Activated CD4-positive, alpha-beta memory T cell treated with anti-CD3 and anti-CD28 coated beads, Interleukin-2, amount 10 ng/mL, durations not matched to agents 7 days and 5 days (primary cell): ENCODE measurements around the gene EEF1AKMT4. TPM values are rescaled to one million over a fixed set of nuclear protein-coding genes. Genes with fewer than 3 reads are reported as not detected.
A peak's percentile ranks its signal among the peaks of the same experiment; 100 is the strongest.

Experiments
- CTCF ChIA-PET: fragments of 350-600 bp; sonication (Branson Sonifier 250); formaldehyde crosslinking; loops from one replicate; lab custom pipeline; 2021; ENCODE audit warnings: antibody characterized with exemption, inconsistent platforms; lab: Charles Lee
- POLR2A ChIA-PET: fragments of 350-600 bp; sonication (Branson Sonifier 250); formaldehyde crosslinking; loops from one replicate; lab custom pipeline; 2021; ENCODE audit warnings: antibody characterized with exemption; lab: Charles Lee
- DNase-seq: peaks from one replicate; pipeline ENCODE4 v3.0.0-alpha.2; 2020
- H3K27ac Mint-ChIP-seq: one replicate; pipeline ENCODE4 v1.8.0; 2021; ENCODE audit warnings: mild to moderate bottlenecking, mixed read lengths
- H3K27me3 Mint-ChIP-seq: one replicate; pipeline ENCODE4 v1.8.0; 2021; ENCODE audit warnings: mixed read lengths
- H3K36me3 Mint-ChIP-seq: one replicate; pipeline ENCODE4 v1.8.0; 2021; ENCODE audit warnings: low read depth, mixed read lengths
- H3K4me1 Mint-ChIP-seq: one replicate; pipeline ENCODE4 v1.8.0; 2021; ENCODE audit warnings: mixed read lengths
- H3K4me3 Mint-ChIP-seq: one replicate; pipeline ENCODE4 v1.8.0; 2021; ENCODE audit warnings: mild to moderate bottlenecking, mixed read lengths
- H3K9me3 Mint-ChIP-seq: one replicate; pipeline ENCODE4 v1.8.0; 2021; ENCODE audit warnings: mixed read lengths
- total RNA-seq, 2 experiments: library from RNA; stranded (reverse); gene quantifications; one replicate each; pipeline ENCODE4 v1.2.3, GENCODE V29; 2021

Gene EEF1AKMT4
- total RNA-seq, 2 experiments from 2014 or later = 3.1 to 3.8 TPM

- Mint-ChIP-seq H3K9me3 (no peaks in the 10 kb centered on the region), H3K4me3 (no peak overlapping the region), H3K4me1 (no peaks in the 10 kb centered on the region), H3K36me3 (no peaks in the 10 kb centered on the region), H3K27ac (no peak overlapping the region), H3K27me3 (peaks cover 33% of the 10 kb centered on the region)
- ChIA-PET POLR2A (no interaction called here), CTCF (no interaction called here)
- DNase-seq = no peak
Measured at GRCh38 chr3:184272269-184272668, 22.8 kb downstream of the EEF1AKMT4 start.

- H3K4me1 Mint-ChIP-seq = no peaks in the 10 kb centered on the region
- H3K27ac Mint-ChIP-seq = no peak overlapping the region
- no peaks in the 10 kb centered on the region for H3K36me3 Mint-ChIP-seq
- no peak overlapping the region for H3K4me3 Mint-ChIP-seq
- peaks cover 47% of the 10 kb centered on the region for H3K27me3 Mint-ChIP-seq
- no peaks in the 10 kb centered on the region for H3K9me3 Mint-ChIP-seq
- ChIA-PET CTCF (no interaction called here), POLR2A (no interaction called here)
- DNase-seq = no peak
Measured at GRCh38 chr3:184275381-184275701, 25.9 kb downstream of the EEF1AKMT4 start.

- H3K9me3 Mint-ChIP-seq = no peaks in the 10 kb centered on the region
Measured at GRCh38 chr3:184275961-184276910, 26.8 kb downstream of the EEF1AKMT4 start, which contains the start of gene ECE2. Gene ECE2 (plus strand): TSS chr3:184276022. CDS start chr3:184276154, 132 bp downstream.

GRCh38 chr3:184277366-184277765 is 27.9 kb downstream of the EEF1AKMT4 start:
- POLR2A ChIA-PET = no interaction called here
- CTCF ChIA-PET = no interaction called here
- H3K27ac Mint-ChIP-seq = no peak overlapping the region
- H3K27me3 Mint-ChIP-seq = peaks cover 44% of the 10 kb centered on the region
- H3K36me3 Mint-ChIP-seq = no peaks in the 10 kb centered on the region
- H3K4me1 Mint-ChIP-seq = no peaks in the 10 kb centered on the region
- H3K9me3 Mint-ChIP-seq = no peaks in the 10 kb centered on the region
- H3K4me3 Mint-ChIP-seq = no peak overlapping the region
- DNase-seq = no peak

More at GRCh38 chr3:184275961-184276910, 26.8 kb downstream of the EEF1AKMT4 start, which contains the start of gene ECE2:
- no peak for DNase-seq
- peaks cover 47% of the 10 kb centered on the region for H3K27me3 Mint-ChIP-seq
- POLR2A ChIA-PET = no interaction called here
- CTCF ChIA-PET = no interaction called here
- H3K36me3 Mint-ChIP-seq = no peaks in the 10 kb centered on the region
- no peak within 1 kb of the TSS for H3K27ac Mint-ChIP-seq
- H3K4me3 Mint-ChIP-seq = no peak within 1 kb of the TSS
- H3K4me1 Mint-ChIP-seq = no peaks in the 10 kb centered on the region

GRCh38 chr3:184282941-184283340 is 33.5 kb downstream of the EEF1AKMT4 start:
- CTCF ChIA-PET = no interaction called here
- DNase-seq = no peak
- no peaks in the 10 kb centered on the region for H3K36me3 Mint-ChIP-seq
- POLR2A ChIA-PET = no interaction called here
- no peaks in the 10 kb centered on the region for H3K4me1 Mint-ChIP-seq
- no peak overlapping the region for H3K27ac Mint-ChIP-seq
- no peak overlapping the region for H3K4me3 Mint-ChIP-seq
- H3K27me3 Mint-ChIP-seq = peaks cover 21% of the 10 kb centered on the region
- no peaks in the 10 kb centered on the region for H3K9me3 Mint-ChIP-seq

- no peaks in the 10 kb centered on the region for H3K4me1 Mint-ChIP-seq
- no peak overlapping the region for H3K4me3 Mint-ChIP-seq
- H3K9me3 Mint-ChIP-seq = no peaks in the 10 kb centered on the region
- ChIA-PET POLR2A (no interaction called here), CTCF (interaction anchor here (0.6 kb wide), 1 partner anchor 822 kb away, joined by 3 read pairs; no protein-coding TSS in a partner anchor)
- H3K27ac Mint-ChIP-seq = no peak overlapping the region
- no peak for DNase-seq
- H3K27me3 Mint-ChIP-seq = peaks cover 20% of the 10 kb centered on the region
- no peaks in the 10 kb centered on the region for H3K36me3 Mint-ChIP-seq
Measured at GRCh38 chr3:184283681-184284080, 34.2 kb downstream of the EEF1AKMT4 start.

GRCh38 chr3:184284696-184285095 is 35.2 kb downstream of the EEF1AKMT4 start:
- Mint-ChIP-seq H3K36me3 (no peaks in the 10 kb centered on the region), H3K27me3 (peaks cover 18% of the 10 kb centered on the region), H3K4me1 (no peaks in the 10 kb centered on the region), H3K9me3 (no peaks in the 10 kb centered on the region), H3K27ac (no peak overlapping the region), H3K4me3 (no peak overlapping the region)
- CTCF ChIA-PET = interaction anchor here (0.6 to 8.6 kb wide), 2 partner anchors 58 to 149 kb away, joined by 3 to 53 read pairs; no protein-coding TSS in a partner anchor
- DNase-seq = peak; percentile 36
- POLR2A ChIA-PET = no interaction called here

GRCh38 chr3:184289426-184289938 is 40.0 kb downstream of the EEF1AKMT4 start:
- H3K27ac Mint-ChIP-seq = no peak overlapping the region
- peaks cover 11% of the 10 kb centered on the region for H3K27me3 Mint-ChIP-seq
- DNase-seq = peak; percentile 73
- no peaks in the 10 kb centered on the region for H3K9me3 Mint-ChIP-seq
- H3K4me1 Mint-ChIP-seq = no peaks in the 10 kb centered on the region
- ChIA-PET CTCF (interaction anchor here (0.6 to 8.6 kb wide), 15 partner anchors 18 to 405 kb away, joined by 3 to 53 read pairs (median 4); partner anchors contain the start of genes EEF1AKMT4 and PARL), POLR2A (interaction anchor here (1.0 kb wide), 1 partner anchor 61 kb away, joined by 3 read pairs; no protein-coding TSS in a partner anchor)
- H3K36me3 Mint-ChIP-seq = no peaks in the 10 kb centered on the region
- H3K4me3 Mint-ChIP-seq = no peak overlapping the region

- Mint-ChIP-seq H3K4me3 (no peak overlapping the region), H3K36me3 (no peaks in the 10 kb centered on the region), H3K4me1 (no peaks in the 10 kb centered on the region), H3K27me3 (peaks cover 11% of the 10 kb centered on the region), H3K27ac (no peak overlapping the region), H3K9me3 (no peaks in the 10 kb centered on the region)
- ChIA-PET POLR2A (no interaction called here), CTCF (interaction anchor here (2.3 to 8.6 kb wide), 2 partner anchors 41 to 63 kb away, joined by 8 to 53 read pairs; partner anchors contain the start of gene EEF1AKMT4)
- DNase-seq = no peak
Measured at GRCh38 chr3:184290331-184290730, 40.9 kb downstream of the EEF1AKMT4 start.

GRCh38 chr3:184291044-184291737 is 41.7 kb downstream of the EEF1AKMT4 start:
- ChIA-PET POLR2A (no interaction called here), CTCF (interaction anchor here (8.6 kb wide), 1 partner anchor 64 kb away, joined by 53 read pairs; no protein-coding TSS in a partner anchor)
- Mint-ChIP-seq H3K9me3 (no peaks in the 10 kb centered on the region), H3K27ac (no peak overlapping the region), H3K4me3 (no peak overlapping the region), H3K36me3 (no peaks in the 10 kb centered on the region), H3K4me1 (no peaks in the 10 kb centered on the region), H3K27me3 (peaks cover 7% of the 10 kb centered on the region)
- no peak for DNase-seq

GRCh38 chr3:184291738-184292445 is 42.4 kb downstream of the EEF1AKMT4 start:
- POLR2A ChIA-PET = no interaction called here

GRCh38 chr3:184295771-184296170 is 46.3 kb downstream of the EEF1AKMT4 start:
- no peaks in the 10 kb centered on the region for H3K27me3 Mint-ChIP-seq
- peaks cover 10% of the 10 kb centered on the region for H3K36me3 Mint-ChIP-seq
- no peaks in the 10 kb centered on the region for H3K9me3 Mint-ChIP-seq
- POLR2A ChIA-PET = no interaction called here
- no peak overlapping the region for H3K4me3 Mint-ChIP-seq
- no peak for DNase-seq
- H3K27ac Mint-ChIP-seq = no peak overlapping the region
- peaks cover 20% of the 10 kb centered on the region for H3K4me1 Mint-ChIP-seq
- CTCF ChIA-PET = interaction anchor here (1.2 kb wide), 1 partner anchor 401 kb away, joined by 6 read pairs; no protein-coding TSS in a partner anchor

More at GRCh38 chr3:184291738-184292445, 42.4 kb downstream of the EEF1AKMT4 start:
- Mint-ChIP-seq H3K27me3 (peaks cover 5% of the 10 kb centered on the region), H3K9me3 (no peaks in the 10 kb centered on the region), H3K36me3 (no peaks in the 10 kb centered on the region), H3K4me3 (no peak overlapping the region), H3K27ac (no peak overlapping the region), H3K4me1 (no peaks in the 10 kb centered on the region)
- CTCF ChIA-PET = interaction anchor here (0.8 to 8.6 kb wide), 2 partner anchors 42 to 65 kb away, joined by 3 to 53 read pairs; partner anchors contain the start of gene EEF1AKMT4
- no peak for DNase-seq
